MCF 10A (cell line): Measurements from ENCODE around the gene ISCA2. TPM values are rescaled to one million over a fixed set of nuclear protein-coding genes. Genes with fewer than 3 reads are reported as not detected.

Experiments used
- BruUV-seq: library from RNA; stranded (reverse); fragments of 400-500 nt; replicated peaks from 2 replicates; lab custom pipeline; 2021; lab: Mats Ljungman, UMichigan
- CTCF ChIA-PET: fragments of 300-600 bp; sonication (Branson Sonifier 250); formaldehyde crosslinking; extraction: SDS; loops from one replicate; lab custom pipeline; 2021; ENCODE audit warnings: antibody characterized with exemption, inconsistent platforms; lab: Yijun Ruan, JAX
- POLR2A ChIA-PET: fragments of 300-600, 350-650 bp; sonication (Branson Sonifier 250); formaldehyde crosslinking; extraction: SDS; loops from one replicate; lab custom pipeline; 2020; ENCODE audit warnings: antibody characterized with exemption, inconsistent platforms; lab: Yijun Ruan, JAX
- DNase-seq: peaks from one replicate; pipeline ENCODE4 v3.0.0-alpha.2; 2018; ENCODE audit not compliant: unreplicated experiment
- H3K27ac Mint-ChIP-seq: one replicate; pipeline ENCODE4 v1.8.0; 2022; ENCODE audit warnings: mild to moderate bottlenecking, low read depth, mixed read lengths; ENCODE audit not compliant: unreplicated experiment
- H3K27me3 Mint-ChIP-seq: one replicate; pipeline ENCODE4 v1.8.0; 2022; ENCODE audit warnings: mixed read lengths; ENCODE audit not compliant: insufficient read depth, unreplicated experiment
- H3K36me3 Mint-ChIP-seq: one replicate; pipeline ENCODE4 v1.8.0; 2022; ENCODE audit warnings: mild to moderate bottlenecking, moderate library complexity, mixed read lengths; ENCODE audit not compliant: insufficient read depth, unreplicated experiment
- H3K4me1 Mint-ChIP-seq: one replicate; pipeline ENCODE4 v1.8.0; 2022; ENCODE audit warnings: mixed read lengths; ENCODE audit not compliant: insufficient read depth, unreplicated experiment
- H3K4me3 Mint-ChIP-seq: one replicate; pipeline ENCODE4 v1.8.0; 2022; ENCODE audit warnings: mild to moderate bottlenecking, moderate library complexity, mixed read lengths; ENCODE audit not compliant: unreplicated experiment
- H3K9me3 Mint-ChIP-seq: one replicate; pipeline ENCODE4 v1.8.0; 2022; ENCODE audit warnings: mixed read lengths; ENCODE audit not compliant: unreplicated experiment
- intact Hi-C: fragments of 100-400 bp; cut with micrococcal nuclease; formaldehyde crosslinking; loops from 2 replicates; pipeline ENCODE4 v1.14.1; 2022
- total RNA-seq: library from RNA; stranded (reverse); gene quantifications from 2 replicates; pipeline ENCODE4 v1.2.3, GENCODE V29; 2022
- TF ChIP-seq, protein P1 (sequence below): fragments of 200-600 bp; IDR thresholded peaks from one replicate; pipeline ENCODE4 v1.8.0; 2022; ENCODE audit warnings: antibody characterized with exemption, mild to moderate bottlenecking; ENCODE audit not compliant: unreplicated experiment

ISCA2 gene
- total RNA-seq, 1 experiment from 2014 or later = 13.9 TPM

DNA sequence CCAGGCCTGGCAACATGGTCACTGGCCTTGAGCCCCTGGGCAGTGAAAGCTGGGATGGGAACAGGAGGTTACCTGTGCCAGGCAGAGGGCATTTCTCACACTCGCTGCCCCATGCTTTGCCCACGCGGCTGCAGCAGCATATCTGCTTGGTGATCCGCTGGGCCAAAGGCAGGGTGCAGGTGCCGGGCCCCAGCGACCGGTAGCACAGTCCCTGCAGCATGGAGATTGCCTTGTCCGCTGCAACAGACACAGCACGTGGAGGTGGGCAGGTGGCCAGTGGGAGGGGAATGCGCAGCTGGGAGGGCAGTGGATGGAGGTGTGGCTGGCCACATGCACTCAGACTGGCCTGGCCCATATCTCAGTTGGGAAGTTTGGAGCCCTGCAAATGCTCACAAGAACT is 35.3 kb downstream of the ISCA2 start:
- Mint-ChIP-seq H3K27me3 (no peaks in the 10 kb centered on the region), H3K27ac (no peak overlapping the region), H3K4me3 (no peak overlapping the region), H3K36me3 (peaks cover 4% of the 10 kb centered on the region), H3K4me1 (peaks cover 12% of the 10 kb centered on the region), H3K9me3 (no peaks in the 10 kb centered on the region)
- POLR2A ChIA-PET = no interaction called here
- DNase-seq = no peak
- BruUV-seq = no TSS peak
- intact Hi-C loops = no loop called here
- TF ChIP-seq, protein P1, sequence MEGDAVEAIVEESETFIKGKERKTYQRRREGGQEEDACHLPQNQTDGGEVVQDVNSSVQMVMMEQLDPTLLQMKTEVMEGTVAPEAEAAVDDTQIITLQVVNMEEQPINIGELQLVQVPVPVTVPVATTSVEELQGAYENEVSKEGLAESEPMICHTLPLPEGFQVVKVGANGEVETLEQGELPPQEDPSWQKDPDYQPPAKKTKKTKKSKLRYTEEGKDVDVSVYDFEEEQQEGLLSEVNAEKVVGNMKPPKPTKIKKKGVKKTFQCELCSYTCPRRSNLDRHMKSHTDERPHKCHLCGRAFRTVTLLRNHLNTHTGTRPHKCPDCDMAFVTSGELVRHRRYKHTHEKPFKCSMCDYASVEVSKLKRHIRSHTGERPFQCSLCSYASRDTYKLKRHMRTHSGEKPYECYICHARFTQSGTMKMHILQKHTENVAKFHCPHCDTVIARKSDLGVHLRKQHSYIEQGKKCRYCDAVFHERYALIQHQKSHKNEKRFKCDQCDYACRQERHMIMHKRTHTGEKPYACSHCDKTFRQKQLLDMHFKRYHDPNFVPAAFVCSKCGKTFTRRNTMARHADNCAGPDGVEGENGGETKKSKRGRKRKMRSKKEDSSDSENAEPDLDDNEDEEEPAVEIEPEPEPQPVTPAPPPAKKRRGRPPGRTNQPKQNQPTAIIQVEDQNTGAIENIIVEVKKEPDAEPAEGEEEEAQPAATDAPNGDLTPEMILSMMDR = no peak
- CTCF ChIA-PET = no interaction called here

- intact Hi-C loops = loop anchor here (1.0 kb wide), 1 partner anchor 182 kb away; the partner anchor contains the start of genes AREL1 and FCF1
- ChIA-PET POLR2A (interaction anchor here (0.9 to 1.1 kb wide), 3 partner anchors 38 to 60 kb away, joined by 3 to 7 read pairs (median 5); partner anchors contain the start of genes ISCA2 and NPC2), CTCF (interaction anchor here (0.6 to 1.0 kb wide), 4 partner anchors 18 to 87 kb away, joined by 3 to 4 read pairs (median 4); no protein-coding TSS in a partner anchor)
- Mint-ChIP-seq H3K4me1 (peaks cover 12% of the 10 kb centered on the region), H3K27ac (peak overlapping the region; percentile 65), H3K4me3 (no peak overlapping the region), H3K36me3 (peaks cover 4% of the 10 kb centered on the region), H3K27me3 (no peaks in the 10 kb centered on the region), H3K9me3 (no peaks in the 10 kb centered on the region)
- DNase-seq = no peak
- BruUV-seq = no TSS peak
- TF ChIP-seq, protein P1 = no peak
These were observed 37.4 kb downstream of the ISCA2 start for GRCh38 chr14:74531006-74531405.

GRCh38 chr14:74531467-74531866 is 37.9 kb downstream of the ISCA2 start:
- POLR2A ChIA-PET = interaction anchor here (1.1 kb wide), 2 partner anchors 38 to 41 kb away, joined by 5 to 7 read pairs; partner anchors contain the start of genes ISCA2 and NPC2
- no peaks in the 10 kb centered on the region for H3K27me3 Mint-ChIP-seq

DNA sequence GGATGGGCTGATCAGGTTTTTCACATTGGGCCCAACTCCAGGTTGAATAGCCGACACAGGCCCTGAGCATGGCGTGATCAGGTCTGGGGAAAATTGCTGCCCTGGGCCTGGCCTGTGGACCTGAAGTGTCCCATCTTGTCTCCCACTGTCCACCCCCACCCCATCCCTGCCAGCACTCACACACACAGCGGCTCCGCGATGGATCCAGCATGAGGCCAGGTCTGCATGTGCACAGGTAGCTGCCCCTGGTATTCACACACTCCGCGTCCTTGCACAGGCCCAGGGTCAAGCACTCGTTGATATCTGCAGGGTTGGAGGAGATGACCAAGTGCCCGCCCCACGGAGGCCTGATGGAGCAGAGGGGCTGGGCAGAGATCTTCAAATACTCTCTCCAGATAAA is 38.7 kb downstream of the ISCA2 start:
- no peak for DNase-seq
- intact Hi-C loops = no loop called here
- TF ChIP-seq, protein P1 = no peak
- BruUV-seq = no TSS peak
- Mint-ChIP-seq H3K36me3 (peaks cover 7% of the 10 kb centered on the region), H3K9me3 (no peaks in the 10 kb centered on the region), H3K4me3 (no peak overlapping the region), H3K27ac (peak overlapping the region; percentile 65), H3K27me3 (no peaks in the 10 kb centered on the region), H3K4me1 (peaks cover 12% of the 10 kb centered on the region)
- ChIA-PET CTCF (interaction anchor here (0.6 to 1.2 kb wide), 2 partner anchors 31 to 675 kb away, joined by 4 read pairs; no protein-coding TSS in a partner anchor), POLR2A (no interaction called here)

More at GRCh38 chr14:74531467-74531866, 37.9 kb downstream of the ISCA2 start:
- peaks cover 4% of the 10 kb centered on the region for H3K36me3 Mint-ChIP-seq
- CTCF ChIA-PET = interaction anchor here (0.6 to 1.0 kb wide), 6 partner anchors 17 to 305 kb away, joined by 3 to 4 read pairs (median 4); no protein-coding TSS in a partner anchor
- no peaks in the 10 kb centered on the region for H3K9me3 Mint-ChIP-seq
- H3K4me3 Mint-ChIP-seq = no peak overlapping the region
- DNase-seq = peak; percentile 79
- TF ChIP-seq, protein P1 = peak; percentile 18
- intact Hi-C loops = loop anchor here (1.0 kb wide), 1 partner anchor 182 kb away; the partner anchor contains the start of genes AREL1 and FCF1
- BruUV-seq = no TSS peak
- peaks cover 12% of the 10 kb centered on the region for H3K4me1 Mint-ChIP-seq
- H3K27ac Mint-ChIP-seq = peak overlapping the region; percentile 65
